OCI-LY1 (cell line): ENCODE data around the gene SAPCD1.

Experiments
- H2AFZ ChIP-seq: fragments of 200-600 bp; sonication (generic), shearing (Covaris generic); 2 replicates; pipeline ENCODE4 v1.6.0; 2014; ENCODE audit warnings: antibody characterized with exemption, mild to moderate bottlenecking, low read length
- H3F3A ChIP-seq: fragments of 200-600 bp; sonication (generic), shearing (Covaris generic); 2 replicates; pipeline ENCODE4 v1.6.0; 2014; ENCODE audit warnings: mild to moderate bottlenecking, antibody characterized with exemption, low read length, moderate library complexity; ENCODE audit not compliant: insufficient read depth
- H3K27ac ChIP-seq: fragments of 200-600 bp; sonication (generic); 2 replicates; pipeline ENCODE4 v1.5.1; 2014; ENCODE audit warnings: low read length, mixed run types, mild to moderate bottlenecking, low read depth; ENCODE audit not compliant: poor library complexity, severe bottlenecking
- H3K27me3 ChIP-seq: fragments of 200-600 bp; sonication (generic); 2 replicates; pipeline ENCODE4 v1.6.0; 2014; ENCODE audit warnings: antibody characterized with exemption, mild to moderate bottlenecking, low read length, moderate library complexity; ENCODE audit not compliant: insufficient read depth
- H3K36me3 ChIP-seq: fragments of 200-600 bp; sonication (generic); 2 replicates; pipeline ENCODE4 v1.6.1; 2014; ENCODE audit warnings: mild to moderate bottlenecking, antibody characterized with exemption, low read length, moderate library complexity, mixed read lengths; ENCODE audit not compliant: insufficient read depth
- H3K4me1 ChIP-seq: fragments of 200-600 bp; sonication (generic); 2 replicates; pipeline ENCODE4 v1.5.1; 2014; ENCODE audit warnings: mild to moderate bottlenecking, low read length, moderate library complexity; ENCODE audit not compliant: insufficient read depth, severe bottlenecking
- H3K4me2 ChIP-seq: fragments of 200-600 bp; sonication (generic), shearing (Covaris generic); 2 replicates; pipeline ENCODE4 v1.6.1; 2014; ENCODE audit warnings: low read length
- H3K4me3 ChIP-seq: fragments of 200-600 bp; sonication (generic); 2 replicates; pipeline ENCODE4 v1.5.1; 2014; ENCODE audit warnings: low read length, low read depth, mild to moderate bottlenecking, mixed read lengths; ENCODE audit not compliant: poor library complexity, severe bottlenecking
- H3K79me2 ChIP-seq: fragments of 200-600 bp; shearing (Covaris generic); 2 replicates; pipeline ENCODE4 v1.6.1; 2016; ENCODE audit warnings: mixed run types, low read length, mixed read lengths; ENCODE audit not compliant: insufficient read depth
- H3K9ac ChIP-seq: fragments of 200-600 bp; sonication (generic), shearing (Covaris generic); 2 replicates; pipeline ENCODE4 v1.6.1; 2014; ENCODE audit warnings: mild to moderate bottlenecking, low read length, mixed read lengths
- H3K9me2 ChIP-seq: fragments of 200-600 bp; sonication (generic), shearing (Covaris generic); 2 replicates; pipeline ENCODE4 v1.6.1; 2014; ENCODE audit warnings: low read depth, mild to moderate bottlenecking, low read length, mixed read lengths
- H3K9me3 ChIP-seq: fragments of 200-600 bp; shearing (Covaris generic); 2 replicates; pipeline ENCODE4 v1.6.1; 2014; ENCODE audit warnings: low read length, mixed read lengths
- H4K20me1 ChIP-seq: fragments of 200-600 bp; sonication (generic), shearing (Covaris generic); 2 replicates; pipeline ENCODE4 v1.6.0; 2016; ENCODE audit warnings: mild to moderate bottlenecking, low read length; ENCODE audit not compliant: insufficient read depth
- CTCF ChIP-seq: fragments of 200-600 bp; sonication (generic), shearing (Covaris generic); IDR thresholded peaks from 2 replicates; pipeline ENCODE4 v1.5.1; 2017; ENCODE audit warnings: mild to moderate bottlenecking, antibody characterized with exemption, low read length, moderate library complexity, mixed read lengths
- EZH2 ChIP-seq: fragments of 200-600 bp; sonication (generic), shearing (Covaris generic); IDR thresholded peaks from 2 replicates; pipeline ENCODE4 v1.8.0; 2017; ENCODE audit warnings: borderline replicate concordance, mixed run types, mild to moderate bottlenecking, antibody characterized with exemption, low read length, moderate library complexity, mixed read lengths

The SAPCD1 gene

GRCh38 chr6:31734247-31734820 is 28.1 kb upstream of the SAPCD1 start:
- H3K9ac ChIP-seq: peak overlapping the region; percentile 87; the same call in 1 of the 2 replicates
- H3K36me3 ChIP-seq: peaks cover 36% of the 10 kb centered on the region
- no peaks in the 10 kb centered on the region for H3K9me2 ChIP-seq
- peak overlapping the region; percentile 82 for H3K4me3 ChIP-seq
- H3K4me1 ChIP-seq: peaks cover 48% of the 10 kb centered on the region
- TF ChIP-seq EZH2 (no peak), CTCF (no peak)
- peak overlapping the region; percentile 79 for H3K4me2 ChIP-seq
- no peak overlapping the region for H2AFZ ChIP-seq
- H3K27ac ChIP-seq: peak overlapping the region; percentile 94
- H3F3A ChIP-seq: peaks cover 12% of the 10 kb centered on the region; the same call in 1 of the 2 replicates
- H3K27me3 ChIP-seq: no peaks in the 10 kb centered on the region
- H3K9me3 ChIP-seq: no peaks in the 10 kb centered on the region
- no peaks in the 10 kb centered on the region for H4K20me1 ChIP-seq
- H3K79me2 ChIP-seq: peaks cover 10% of the 10 kb centered on the region; the same call in 1 of the 2 replicates

GRCh38 chr6:31734821-31735406 is 27.5 kb upstream of the SAPCD1 start:
- peaks cover 12% of the 10 kb centered on the region; the same call in 1 of the 2 replicates for H3F3A ChIP-seq
- no peak overlapping the region for H2AFZ ChIP-seq
- no peak for TF ChIP-seq EZH2
- no peak for TF ChIP-seq CTCF

GRCh38 chr6:31736021-31736767 is 26.3 kb upstream of the SAPCD1 start, which contains the start of gene CLIC1:
TSS of gene CLIC1 (minus strand) at chr6:31736530. CDS start at chr6:31736300, 230 bp downstream.
- peak within 1 kb of the TSS; percentile 82 for H3K4me3 ChIP-seq
- peak within 1 kb of the TSS; percentile 87 for H3K9ac ChIP-seq
- H3K27ac ChIP-seq: peak within 1 kb of the TSS; percentile 94
- H3F3A ChIP-seq: 0 out of 2 replicates have a peak, but pooled peaks cover 3% of the 10 kb centered on the region
- H3K27me3 ChIP-seq: no peaks in the 10 kb centered on the region
- H3K4me1 ChIP-seq: peaks cover 52% of the 10 kb centered on the region
- no peak within 1 kb of the TSS for H2AFZ ChIP-seq
- peak within 1 kb of the TSS; percentile 79 for H3K4me2 ChIP-seq
- no peaks in the 10 kb centered on the region for H3K9me2 ChIP-seq
- peaks cover 31% of the 10 kb centered on the region for H3K36me3 ChIP-seq
- no peaks in the 10 kb centered on the region for H4K20me1 ChIP-seq
- no peak for TF ChIP-seq CTCF
- no peak for TF ChIP-seq EZH2
- H3K79me2 ChIP-seq: peaks cover 10% of the 10 kb centered on the region; the same call in 1 of the 2 replicates
- H3K9me3 ChIP-seq: no peaks in the 10 kb centered on the region

More at GRCh38 chr6:31734821-31735406, 27.5 kb upstream of the SAPCD1 start:
- Histone ChIP-seq H3K9me3 (no peaks in the 10 kb centered on the region), H3K4me3 (peak overlapping the region; percentile 82), H3K27me3 (no peaks in the 10 kb centered on the region), H3K27ac (peak overlapping the region; percentile 94), H3K79me2 (peaks cover 10% of the 10 kb centered on the region; the same call in 1 of the 2 replicates), H3K9ac (peak overlapping the region; percentile 87), H4K20me1 (no peaks in the 10 kb centered on the region), H3K9me2 (no peaks in the 10 kb centered on the region), H3K36me3 (peaks cover 36% of the 10 kb centered on the region), H3K4me1 (peaks cover 46% of the 10 kb centered on the region), H3K4me2 (peak overlapping the region; percentile 79)
